GM21717 (cell line): ENCODE measurements around the gene HTR3A.
"Not testable (repeated sequence)": the region's sequence is repeated elsewhere in the genome, so short reads cannot be mapped to it uniquely, and the experiment has no call there.

Experiments
- ATAC-seq: cut with Tn5 transposase; IDR thresholded peaks from one replicate; pipeline ENCODE4 v1.9.1; 2021; ENCODE audit warnings: mild to moderate bottlenecking, moderate library complexity; ENCODE audit not compliant: unreplicated experiment

HTR3A gene

GRCh38 chr11:113974741-113975470 lies at the start of gene HTR3A:
Gene HTR3A (plus strand): TSS chr11:113975108. CDS start chr11:113975326, 218 bp downstream.
- ATAC-seq, result no peak

GRCh38 chr11:113926273-113927197 lies 48.4 kb upstream of the HTR3A start:
- ATAC-seq, result no peak

GRCh38 chr11:113928311-113928710 lies 46.6 kb upstream of the HTR3A start:
- no peak for ATAC-seq

GRCh38 chr11:113932788-113933187 lies 42.1 kb upstream of the HTR3A start:
- ATAC-seq, result no peak

DNA sequence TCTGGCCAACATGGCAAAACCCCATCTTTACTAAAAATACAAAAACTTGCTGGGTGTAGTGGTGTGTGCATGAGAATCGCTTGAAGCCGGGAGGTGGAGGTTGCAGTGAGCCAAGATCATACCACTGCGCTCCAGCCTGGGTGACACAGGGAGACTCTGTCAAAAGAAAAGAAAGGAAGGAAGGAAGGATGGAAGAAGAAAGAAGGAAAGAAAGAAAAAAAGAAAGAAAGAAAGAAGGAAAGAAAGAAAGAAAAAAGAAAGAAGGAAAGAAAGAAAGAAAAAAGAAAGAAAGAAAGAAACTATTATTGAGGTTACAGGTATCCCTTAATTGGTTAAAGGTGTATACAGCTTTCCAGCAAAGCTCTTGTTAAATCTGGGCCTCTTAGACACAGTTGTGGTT lies 40.7 kb upstream of the HTR3A start:
- not testable (repeated sequence) for ATAC-seq

- no peak for ATAC-seq
These were observed 40.1 kb upstream of the HTR3A start for GRCh38 chr11:113934761-113935160.

GRCh38 chr11:113935858-113936257 lies 39.0 kb upstream of the HTR3A start:
- no peak for ATAC-seq

DNA sequence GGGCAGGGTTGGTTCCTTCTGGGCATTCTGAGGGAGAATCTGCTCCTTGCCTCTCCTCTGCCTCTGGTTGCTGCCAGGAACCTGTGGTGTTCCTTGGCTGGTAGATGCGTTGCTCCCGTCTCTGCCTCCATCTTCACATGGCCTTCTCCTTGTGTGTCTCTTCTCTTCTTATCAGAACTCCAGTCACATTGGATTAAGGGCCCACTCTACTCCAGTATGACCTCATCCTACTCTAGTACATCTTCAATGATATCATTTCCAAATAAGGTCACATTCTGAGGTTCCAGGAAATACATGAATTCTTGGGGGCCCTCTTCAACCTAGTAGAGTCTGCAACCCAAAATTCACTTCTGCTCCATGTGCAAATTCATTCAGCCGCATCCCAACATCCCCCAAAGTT lies 37.0 kb upstream of the HTR3A start:
- no peak for ATAC-seq

GRCh38 chr11:113942256-113942655 lies 32.7 kb upstream of the HTR3A start:
- ATAC-seq, result no peak

- ATAC-seq, result not testable (repeated sequence)
These were observed 28.7 kb upstream of the HTR3A start for GRCh38 chr11:113946162-113946561.

DNA sequence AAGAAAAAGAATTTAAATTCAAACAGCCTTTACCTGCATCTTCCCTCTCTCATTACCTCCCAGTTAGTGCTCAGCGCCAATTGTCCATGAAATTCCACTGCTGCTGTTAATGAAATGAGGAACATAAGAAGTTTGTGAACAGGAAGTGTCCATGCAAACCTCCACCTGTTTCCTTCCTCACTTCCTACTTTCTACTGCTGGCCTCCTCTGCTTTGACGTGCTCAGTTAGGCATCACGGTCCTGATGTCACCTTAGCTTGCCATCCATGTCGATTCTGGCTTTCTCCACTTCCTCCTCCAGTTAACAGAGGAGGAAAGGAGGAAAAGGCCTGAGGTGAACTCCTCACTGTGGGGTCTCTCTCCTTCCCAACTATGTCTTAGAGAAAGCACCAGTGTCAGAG lies 26.9 kb upstream of the HTR3A start:
- no peak for ATAC-seq

DNA sequence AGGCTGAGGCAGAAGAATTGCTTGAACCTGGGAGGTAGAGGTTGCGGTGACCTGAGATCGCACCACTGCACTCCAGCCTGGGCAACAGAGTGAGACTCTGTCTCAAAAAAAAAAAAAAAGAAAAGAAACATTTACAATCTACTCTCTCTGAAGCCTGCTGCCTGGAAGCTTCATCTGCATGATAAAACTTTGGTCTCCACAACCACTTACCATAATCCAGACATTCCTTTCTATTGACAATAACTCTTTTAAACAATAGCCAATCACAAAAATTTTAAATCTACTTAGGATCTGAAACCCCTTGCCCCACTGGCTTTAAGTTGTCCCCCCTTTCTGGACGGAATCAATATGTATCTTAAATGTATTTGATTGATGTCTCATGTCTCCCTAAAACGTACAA lies 25.0 kb upstream of the HTR3A start:
- no peak for ATAC-seq

DNA sequence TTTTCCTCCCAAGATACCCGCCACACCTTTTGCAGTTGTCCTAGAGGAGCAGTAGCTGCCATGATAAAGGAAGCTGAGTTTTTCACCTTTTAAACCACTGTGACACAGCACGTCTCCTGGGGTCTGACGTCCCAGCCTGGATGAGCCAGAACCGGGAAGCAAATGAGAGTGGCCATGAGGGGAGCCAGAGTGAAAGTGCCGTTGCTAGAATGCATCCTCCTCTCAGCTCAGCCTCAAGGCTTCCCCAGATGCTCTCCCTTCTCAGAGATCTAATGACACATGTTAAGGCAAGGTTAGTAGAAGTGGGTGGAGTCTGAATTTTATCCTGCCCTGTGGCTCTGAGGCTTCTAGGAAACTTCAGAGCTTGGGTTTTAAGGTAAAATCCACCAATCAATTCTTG lies 23.4 kb upstream of the HTR3A start:
- ATAC-seq, result no peak

DNA sequence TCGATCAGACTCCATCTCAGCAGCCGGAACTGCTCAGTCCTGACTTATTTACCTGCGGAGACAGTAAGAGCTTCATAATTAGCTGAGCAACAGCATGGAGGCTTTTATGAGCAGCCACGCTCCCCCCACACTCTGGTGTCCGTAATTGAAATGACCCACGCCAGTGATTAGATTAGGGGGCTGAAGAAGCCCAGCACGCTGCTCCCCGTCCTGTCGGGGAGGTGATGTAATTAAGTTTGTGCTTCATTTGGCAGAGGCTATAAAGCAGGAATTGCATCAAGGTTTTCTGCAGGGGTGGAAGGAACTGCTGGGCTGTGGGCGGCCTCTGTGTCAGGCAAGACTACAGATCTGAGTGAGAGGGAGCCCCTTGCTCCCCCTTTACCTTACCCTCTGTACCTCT lies 22.8 kb upstream of the HTR3A start:
- no peak for ATAC-seq

- no peak for ATAC-seq
These were observed 22.3 kb upstream of the HTR3A start for GRCh38 chr11:113952588-113952987.

DNA sequence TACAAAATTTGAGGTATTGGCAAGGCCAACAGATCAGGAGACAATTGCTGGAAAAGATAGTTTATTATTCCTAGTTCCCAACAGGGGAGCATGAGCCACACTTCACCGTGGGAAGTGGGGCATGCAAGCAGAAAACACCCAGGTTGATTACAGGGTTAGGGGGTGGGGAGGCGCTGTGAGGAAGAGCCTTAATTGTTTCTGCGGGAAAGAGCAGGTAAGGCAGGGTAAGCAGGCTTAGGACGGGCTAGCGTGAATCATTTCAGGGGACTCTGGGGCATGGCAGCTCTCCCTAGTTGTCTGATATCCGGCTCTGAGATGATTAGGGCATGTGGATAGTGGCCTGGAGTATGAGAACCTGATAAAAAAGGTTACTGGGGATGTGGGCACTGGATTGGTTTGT lies 20.7 kb upstream of the HTR3A start:
- ATAC-seq, result no peak

DNA sequence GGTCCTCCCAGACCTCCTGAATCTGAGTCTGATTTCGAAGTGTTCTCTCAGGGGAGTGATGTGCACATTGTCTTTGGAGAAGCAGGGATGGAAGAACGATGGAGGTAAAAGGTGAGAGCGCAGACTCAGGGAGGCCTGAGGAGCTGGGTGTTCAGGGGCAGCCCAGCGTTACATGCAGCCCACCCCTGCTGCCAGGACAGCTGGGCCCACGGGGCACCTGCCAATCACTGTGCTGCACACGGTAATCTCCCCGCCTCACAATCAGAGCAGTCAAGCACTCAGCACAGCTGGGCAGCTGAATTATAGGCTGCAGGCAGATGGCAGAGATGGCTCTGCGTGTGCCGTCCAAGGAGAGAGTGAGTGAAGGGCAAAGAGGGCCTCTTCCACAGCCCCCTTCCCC lies 17.9 kb upstream of the HTR3A start:
- ATAC-seq, result no peak

- no peak for ATAC-seq
These were observed 14.1 kb upstream of the HTR3A start for GRCh38 chr11:113960702-113961330.

GRCh38 chr11:113967361-113967760 lies 7.5 kb upstream of the HTR3A start:
- ATAC-seq, result no peak

DNA sequence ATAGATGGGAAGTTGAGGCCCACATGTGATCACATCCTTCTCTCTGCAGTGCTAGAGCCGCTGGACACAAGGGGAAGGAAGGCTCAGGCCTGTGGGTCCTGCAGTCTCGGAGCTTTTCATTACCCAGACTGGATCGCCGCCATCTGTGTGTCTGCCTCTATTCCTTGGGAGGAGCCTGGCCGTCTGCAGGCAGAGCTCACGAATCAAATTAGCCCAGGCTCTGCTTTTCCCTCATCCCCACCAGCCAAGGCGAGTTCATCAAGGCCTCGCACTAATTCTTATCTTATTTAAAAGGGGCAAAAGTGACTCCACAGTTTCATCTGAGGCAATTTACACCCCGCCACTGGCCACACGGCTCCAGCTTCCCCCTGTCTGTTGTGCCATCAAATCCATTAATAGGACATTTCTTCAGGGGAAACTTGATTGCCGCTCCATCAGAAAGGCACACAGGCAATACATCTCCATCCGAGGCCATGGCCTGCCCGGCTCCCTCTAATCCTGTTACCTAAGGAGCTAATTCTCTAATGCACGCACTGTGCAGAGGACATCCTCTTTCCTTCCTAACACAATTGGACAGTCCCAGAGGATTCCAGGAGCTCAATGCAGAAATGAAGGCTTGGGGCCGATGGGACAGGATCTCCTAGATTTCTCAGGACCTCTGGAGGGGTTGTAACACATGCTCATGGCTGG lies 3.3 kb upstream of the HTR3A start:
- ATAC-seq, result no peak

GRCh38 chr11:113977071-113977490 lies 2.2 kb downstream of the HTR3A start:
- no peak for ATAC-seq
